ENCODE data around the gene ANKK1.

ANKK1 gene, protein sequence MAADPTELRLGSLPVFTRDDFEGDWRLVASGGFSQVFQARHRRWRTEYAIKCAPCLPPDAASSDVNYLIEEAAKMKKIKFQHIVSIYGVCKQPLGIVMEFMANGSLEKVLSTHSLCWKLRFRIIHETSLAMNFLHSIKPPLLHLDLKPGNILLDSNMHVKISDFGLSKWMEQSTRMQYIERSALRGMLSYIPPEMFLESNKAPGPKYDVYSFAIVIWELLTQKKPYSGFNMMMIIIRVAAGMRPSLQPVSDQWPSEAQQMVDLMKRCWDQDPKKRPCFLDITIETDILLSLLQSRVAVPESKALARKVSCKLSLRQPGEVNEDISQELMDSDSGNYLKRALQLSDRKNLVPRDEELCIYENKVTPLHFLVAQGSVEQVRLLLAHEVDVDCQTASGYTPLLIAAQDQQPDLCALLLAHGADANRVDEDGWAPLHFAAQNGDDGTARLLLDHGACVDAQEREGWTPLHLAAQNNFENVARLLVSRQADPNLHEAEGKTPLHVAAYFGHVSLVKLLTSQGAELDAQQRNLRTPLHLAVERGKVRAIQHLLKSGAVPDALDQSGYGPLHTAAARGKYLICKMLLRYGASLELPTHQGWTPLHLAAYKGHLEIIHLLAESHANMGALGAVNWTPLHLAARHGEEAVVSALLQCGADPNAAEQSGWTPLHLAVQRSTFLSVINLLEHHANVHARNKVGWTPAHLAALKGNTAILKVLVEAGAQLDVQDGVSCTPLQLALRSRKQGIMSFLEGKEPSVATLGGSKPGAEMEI

DNA sequence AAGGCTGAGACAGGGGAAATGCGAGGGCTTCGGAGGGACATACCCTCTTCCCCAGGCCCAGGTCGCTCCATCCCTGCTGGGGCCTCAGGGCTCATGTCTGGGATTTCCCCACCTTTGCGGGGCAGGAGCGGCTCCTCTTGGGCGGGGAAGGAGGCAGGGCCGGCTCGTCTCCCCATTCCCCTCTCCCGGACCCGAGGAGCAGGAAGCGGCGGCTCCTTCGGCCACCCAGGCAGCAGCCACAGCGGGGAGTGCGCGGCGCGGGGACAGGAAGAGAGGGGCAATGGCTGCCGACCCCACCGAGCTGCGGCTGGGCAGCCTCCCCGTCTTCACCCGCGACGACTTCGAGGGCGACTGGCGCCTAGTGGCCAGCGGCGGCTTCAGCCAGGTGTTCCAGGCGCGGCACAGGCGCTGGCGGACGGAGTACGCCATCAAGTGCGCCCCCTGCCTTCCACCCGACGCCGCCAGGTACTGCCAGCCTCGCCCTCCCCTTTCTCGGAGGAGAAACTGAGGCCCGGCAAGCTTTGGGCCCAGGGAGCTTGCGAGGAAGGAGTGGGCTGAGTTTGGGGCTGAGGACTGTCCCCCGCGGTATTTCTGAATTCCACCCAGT, at the start of gene ANKK1:
ANKK1 (plus strand) TSS at position 175 of the 607 bp plus-strand sequence; CDS start at position 281, 106 bp downstream.
- peak; percentile 32 for DNase-seq

- no peak for DNase-seq
Observed at GRCh38 chr11:113338730-113339129, 48.8 kb upstream of the ANKK1 start.

- DNase-seq = no peak
Observed at GRCh38 chr11:113339929-113340589, 47.5 kb upstream of the ANKK1 start.

- DNase-seq = no peak
Observed at GRCh38 chr11:113341388-113342165, 46.0 kb upstream of the ANKK1 start.

DNA sequence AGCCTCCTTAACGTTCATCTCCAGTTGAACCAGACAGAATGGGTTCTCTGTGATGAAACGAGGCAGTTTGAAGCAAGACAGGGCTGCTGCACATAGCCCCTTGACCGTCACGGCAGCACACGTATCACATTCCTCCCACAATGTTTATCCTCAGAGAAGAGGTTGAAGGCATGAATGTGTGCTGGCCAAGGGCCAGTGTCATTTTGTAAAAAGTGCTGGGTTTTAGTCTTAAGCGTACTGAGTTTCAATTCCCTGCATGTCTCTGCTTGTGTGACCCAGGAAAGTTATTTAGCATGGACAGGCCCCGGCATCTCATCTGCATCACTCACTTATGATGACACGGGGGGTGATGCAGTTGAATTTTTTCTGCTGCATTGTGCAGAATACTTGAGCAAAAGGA, 41.6 kb upstream of the ANKK1 start:
- no peak for DNase-seq

DNA sequence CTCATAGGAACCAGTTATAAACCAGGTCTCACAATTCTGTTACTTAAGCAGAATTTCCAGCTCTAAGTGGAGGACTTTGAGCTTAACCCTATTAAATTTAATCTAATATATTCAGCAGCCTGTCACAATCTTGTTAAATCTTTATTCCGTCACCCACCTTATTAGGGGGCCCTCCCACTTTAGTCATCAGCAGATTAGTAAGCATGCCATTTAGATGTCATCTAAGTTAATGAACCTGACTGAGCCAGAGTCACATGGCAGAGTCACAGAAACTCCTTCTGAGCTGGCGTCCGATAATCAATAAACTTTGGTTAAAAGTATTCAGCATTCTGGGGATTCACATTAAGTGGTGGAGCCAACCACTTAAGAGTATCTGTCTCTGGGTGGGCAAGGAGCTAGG, 38.1 kb upstream of the ANKK1 start:
- no peak for DNase-seq

GRCh38 chr11:113350336-113351067, 37.1 kb upstream of the ANKK1 start:
- no peak for DNase-seq

- no peak for DNase-seq
Observed at GRCh38 chr11:113351068-113351450, 36.5 kb upstream of the ANKK1 start.

DNA sequence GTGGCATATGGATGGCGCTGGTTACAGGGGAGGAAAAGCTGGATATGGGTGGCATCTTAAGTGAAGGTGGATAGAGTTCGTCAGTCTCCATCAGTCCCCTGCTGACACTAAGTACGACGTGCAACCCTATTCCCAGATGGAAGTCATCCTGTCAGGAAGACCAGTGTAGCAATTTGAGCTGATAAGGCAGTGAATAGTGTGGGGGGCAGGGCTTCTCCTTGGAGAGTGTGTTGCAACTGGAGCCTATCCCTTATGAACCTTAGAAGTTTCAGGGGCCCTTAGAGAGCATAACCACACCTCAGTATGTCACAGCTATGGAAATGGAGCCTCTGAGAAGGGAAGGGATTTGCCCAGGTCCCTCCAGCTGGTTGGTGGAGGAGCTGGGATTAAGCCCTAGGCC, 36.1 kb upstream of the ANKK1 start:
- DNase-seq = no peak

DNA sequence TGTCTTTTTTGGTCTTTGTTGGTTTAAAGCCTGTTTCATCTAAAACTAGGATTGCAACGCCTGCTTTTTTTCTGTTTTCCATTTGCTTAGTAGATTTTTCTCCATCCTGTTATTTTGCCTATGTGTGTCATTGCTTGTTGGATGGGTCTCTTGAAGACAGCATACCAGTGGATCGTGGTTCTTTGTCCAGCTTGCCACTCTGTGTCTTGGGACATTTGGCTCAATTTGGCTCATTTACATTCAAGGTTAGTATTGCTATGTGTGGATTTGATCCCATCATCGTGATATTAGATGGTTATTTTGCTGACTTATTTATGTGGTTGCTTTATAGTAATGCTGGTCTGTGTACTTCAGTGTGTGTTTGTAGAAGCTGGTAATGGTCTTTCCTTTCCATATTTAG, 31.4 kb upstream of the ANKK1 start:
- no peak for DNase-seq

DNA sequence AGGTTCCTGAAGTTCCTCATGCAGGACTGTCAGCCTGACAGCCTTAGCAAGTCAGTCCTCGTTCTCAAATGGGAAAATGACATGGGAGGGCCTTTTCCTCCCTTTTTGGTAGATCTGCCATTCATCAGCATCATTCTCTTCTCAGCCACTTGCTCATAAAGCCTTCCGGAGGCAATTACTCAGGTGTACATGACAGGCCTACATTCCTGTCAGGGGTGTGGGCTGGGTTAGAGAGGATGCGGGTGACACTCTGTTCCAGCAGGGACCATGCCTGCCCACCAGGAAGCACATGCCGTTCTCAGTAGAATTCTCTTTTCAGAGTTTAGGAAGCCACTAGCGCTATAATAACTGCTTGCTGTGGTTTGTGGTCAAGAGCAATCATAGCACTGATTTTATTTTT, 24.2 kb upstream of the ANKK1 start:
- DNase-seq = no peak

DNA sequence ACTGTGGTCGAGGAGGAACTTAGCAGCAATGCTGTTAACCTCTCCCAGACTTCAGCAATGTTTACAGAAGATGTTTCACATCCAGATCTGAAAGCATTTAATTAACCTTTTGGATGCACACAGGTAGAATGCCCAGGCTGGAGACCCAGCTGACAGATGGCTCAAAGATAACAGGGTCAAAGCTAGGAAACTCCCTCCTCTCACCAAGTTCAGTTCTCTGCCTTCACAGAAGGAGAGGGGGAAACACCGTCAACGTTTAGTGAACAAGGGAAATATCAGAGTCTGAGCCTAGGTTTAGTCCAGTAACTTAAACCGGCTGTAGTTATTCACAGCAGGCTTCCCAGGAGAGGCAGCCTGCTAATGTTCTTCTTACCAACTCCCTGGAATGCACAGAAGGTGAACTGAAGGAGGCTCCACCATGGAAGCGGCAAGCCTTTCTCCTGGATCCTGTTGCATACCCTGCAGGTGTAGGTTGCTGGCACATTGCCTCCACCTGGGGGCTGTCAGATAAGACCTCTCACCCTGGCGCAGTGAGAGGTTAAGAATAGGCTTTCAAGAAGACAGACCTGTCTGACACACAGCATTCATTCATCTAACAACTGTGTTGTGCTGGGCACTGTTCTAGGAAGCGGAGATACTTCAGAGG, 23.5 kb upstream of the ANKK1 start:
- DNase-seq = no peak

GRCh38 chr11:113365895-113366294, 21.7 kb upstream of the ANKK1 start:
- DNase-seq = no peak

DNA sequence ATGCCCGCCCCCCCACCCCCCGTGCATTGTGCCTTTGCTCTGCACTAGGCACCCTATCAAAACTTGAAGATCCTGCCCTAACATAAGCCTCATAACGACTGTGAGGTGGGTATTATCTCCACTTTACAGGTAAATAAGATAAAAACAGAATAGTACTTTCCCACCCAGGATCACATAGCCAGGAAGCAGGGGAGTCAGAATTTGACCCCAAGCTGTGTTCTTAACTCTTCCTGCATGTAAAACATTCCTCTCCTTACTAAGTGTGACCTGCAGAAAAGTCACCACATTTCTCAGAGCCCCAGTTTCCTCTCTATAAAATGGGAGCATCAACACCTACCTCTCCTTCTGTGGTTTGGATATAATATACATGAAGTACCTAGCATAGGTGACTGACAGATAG, 18.2 kb upstream of the ANKK1 start:
- DNase-seq = no peak

- no peak for DNase-seq
Observed at GRCh38 chr11:113370634-113371033, 16.9 kb upstream of the ANKK1 start.

DNA sequence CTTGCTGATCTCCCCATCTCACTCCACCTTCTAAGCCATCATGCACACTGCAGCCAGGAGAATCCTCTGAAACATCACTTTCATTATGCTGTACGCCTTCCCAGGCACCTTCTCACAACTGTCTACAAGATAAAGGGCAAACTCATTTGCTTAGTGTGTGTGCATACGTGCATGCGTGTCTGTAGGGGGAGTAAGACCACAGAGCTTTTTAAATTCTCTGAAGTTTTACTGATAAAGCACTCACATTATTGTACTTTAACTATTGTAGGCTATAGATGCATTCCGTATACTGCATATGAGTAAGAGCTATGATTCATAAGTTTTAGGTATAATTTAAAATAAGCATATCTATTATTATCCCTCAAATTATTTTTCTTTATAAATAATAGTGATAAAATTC, 15.3 kb upstream of the ANKK1 start:
- no peak for DNase-seq

- no peak for DNase-seq
Observed at GRCh38 chr11:113373306-113373705, 14.3 kb upstream of the ANKK1 start.

- no peak for DNase-seq
Observed at GRCh38 chr11:113373981-113374560, 13.5 kb upstream of the ANKK1 start.

DNA sequence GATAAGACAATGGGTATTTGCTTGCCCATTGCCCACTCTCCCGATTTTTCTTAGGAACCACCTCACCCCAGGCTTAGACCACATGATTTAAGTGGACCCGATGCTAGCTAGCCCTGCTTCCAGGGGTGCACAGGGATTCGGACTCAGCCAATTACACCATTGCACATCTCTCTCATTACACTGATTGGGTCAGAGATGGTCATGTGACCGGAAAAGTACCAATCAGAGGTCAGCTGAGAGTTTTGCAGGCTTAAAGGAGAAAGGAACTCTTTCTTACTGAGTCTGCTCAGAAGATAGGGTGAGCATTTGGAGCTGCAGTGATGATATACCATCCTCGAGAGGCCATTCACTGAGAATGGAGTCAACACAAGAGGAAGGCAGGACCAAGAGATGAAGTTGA, 12.2 kb upstream of the ANKK1 start:
- no peak for DNase-seq

- no peak for DNase-seq
Observed at GRCh38 chr11:113376156-113376555, 11.4 kb upstream of the ANKK1 start.

Data from RPMI8226 (cell line).